HG03135 (cell line): ENCODE measurements around the gene IGSF9B.

ENCODE experiments used
- ATAC-seq: cut with Tn5 transposase; IDR thresholded peaks from one replicate; pipeline ENCODE4 v1.9.1; 2021; ENCODE audit warnings: mild to moderate bottlenecking, moderate library complexity; ENCODE audit not compliant: unreplicated experiment

Gene IGSF9B

GRCh38 chr11:133922078-133922870 lies 34.5 kb downstream of the IGSF9B start:
- ATAC-seq: no peak

DNA sequence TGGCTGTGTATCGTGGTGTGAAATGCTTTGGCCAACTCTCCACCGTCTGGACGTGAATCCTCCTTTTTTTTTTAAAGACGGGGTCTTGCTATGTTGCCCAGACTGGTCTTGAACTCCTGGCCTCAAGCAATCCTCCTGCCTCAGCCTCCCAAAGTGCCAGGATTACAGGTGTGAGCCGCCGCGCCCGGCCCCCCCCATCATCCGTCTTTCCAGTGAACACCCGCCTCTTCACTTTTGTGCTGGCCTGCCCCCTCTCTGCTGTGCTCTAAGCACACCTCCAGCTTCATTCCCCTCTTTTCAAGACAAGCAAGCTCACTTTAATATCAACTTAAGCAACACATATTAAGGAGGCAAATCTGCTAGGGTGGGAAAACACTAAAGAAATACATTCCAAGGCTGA lies 35.3 kb downstream of the IGSF9B start:
- ATAC-seq: no peak

- no peak for ATAC-seq
These were observed 35.7 kb downstream of the IGSF9B start for GRCh38 chr11:133921026-133921425.

DNA sequence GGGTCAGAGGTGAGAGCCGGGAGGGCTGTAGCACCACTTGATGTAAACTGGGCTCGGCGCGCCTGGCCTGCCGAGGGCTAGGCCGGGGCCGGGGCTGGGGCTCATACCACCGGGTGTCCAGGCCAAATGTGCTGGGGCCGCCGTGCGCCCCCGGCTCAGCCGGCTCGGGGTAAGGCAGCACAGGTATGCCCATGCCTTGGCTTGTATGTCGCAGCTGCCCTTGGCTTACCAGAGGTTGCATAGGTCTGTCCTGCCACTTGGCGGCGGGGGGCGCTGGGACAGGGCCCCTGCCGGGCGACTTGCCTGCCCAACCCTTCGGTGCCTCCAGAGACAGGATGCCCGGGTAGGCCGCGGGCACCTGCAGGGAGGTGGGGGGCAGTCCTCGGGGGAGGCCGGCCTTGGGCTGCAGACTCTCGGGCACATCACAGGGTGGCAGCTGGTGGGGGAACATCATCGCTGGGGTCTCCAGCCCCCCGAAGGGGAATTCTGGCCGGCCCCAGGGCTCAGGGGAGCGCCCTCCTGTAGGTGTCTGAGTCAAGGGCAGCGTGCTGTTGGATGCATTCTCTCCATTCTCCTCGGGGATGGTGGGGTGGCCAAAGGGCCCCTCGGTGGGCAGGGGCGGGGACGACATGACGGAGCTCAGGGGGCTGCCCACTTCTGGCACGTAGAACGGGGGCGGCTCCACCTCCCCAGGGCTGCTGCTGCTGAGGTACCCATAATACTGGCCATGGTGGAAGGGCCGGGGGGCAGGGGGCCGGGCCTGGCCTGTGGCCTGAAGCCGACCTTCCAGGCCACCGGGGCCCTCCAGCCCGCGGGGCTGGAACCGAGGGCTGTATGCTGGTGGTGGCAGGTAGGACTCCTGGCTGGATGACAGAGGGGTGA lies 36.4 kb downstream of the IGSF9B start:
- ATAC-seq: no peak

- no peak for ATAC-seq
These were observed 37.2 kb downstream of the IGSF9B start for GRCh38 chr11:133919330-133920108.

- ATAC-seq: no peak
These were observed 38.0 kb downstream of the IGSF9B start for GRCh38 chr11:133918608-133919260.

DNA sequence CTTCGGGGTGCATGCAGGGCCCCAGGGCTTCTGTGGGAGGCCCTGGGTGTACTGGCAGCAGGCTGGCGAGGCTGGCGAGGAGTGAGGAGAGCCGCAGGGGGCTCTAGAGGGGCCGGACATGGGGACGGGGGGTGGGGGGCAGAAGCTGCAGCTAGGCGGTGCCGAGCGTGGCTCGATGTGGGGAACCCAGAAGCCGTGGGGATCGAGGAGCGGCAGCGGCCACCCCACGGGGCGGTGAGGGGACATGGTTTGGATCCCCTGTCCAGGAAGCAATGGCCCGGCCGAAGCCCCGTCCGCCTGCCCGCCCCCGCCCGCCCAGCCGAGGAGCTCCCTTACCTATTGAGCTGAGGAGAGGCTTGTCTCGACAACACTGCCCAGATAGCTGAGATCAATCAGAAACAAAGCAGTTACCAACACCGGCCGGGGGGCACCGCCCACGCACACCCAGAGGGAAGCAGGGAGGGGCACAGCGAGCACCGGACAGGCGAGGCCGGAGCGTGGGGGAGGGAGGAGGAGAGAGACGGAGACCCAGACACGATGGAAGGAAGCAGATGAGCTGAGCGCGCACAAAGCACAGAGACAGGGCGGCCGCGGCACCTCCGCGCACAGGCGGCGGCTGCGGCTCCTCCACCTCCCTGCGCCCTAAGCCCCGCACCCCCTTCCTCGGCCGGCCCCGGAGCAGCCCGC lies 38.7 kb downstream of the IGSF9B start:
- no peak for ATAC-seq

GRCh38 chr11:133916784-133917440 lies 39.9 kb downstream of the IGSF9B start:
- ATAC-seq: no peak

DNA sequence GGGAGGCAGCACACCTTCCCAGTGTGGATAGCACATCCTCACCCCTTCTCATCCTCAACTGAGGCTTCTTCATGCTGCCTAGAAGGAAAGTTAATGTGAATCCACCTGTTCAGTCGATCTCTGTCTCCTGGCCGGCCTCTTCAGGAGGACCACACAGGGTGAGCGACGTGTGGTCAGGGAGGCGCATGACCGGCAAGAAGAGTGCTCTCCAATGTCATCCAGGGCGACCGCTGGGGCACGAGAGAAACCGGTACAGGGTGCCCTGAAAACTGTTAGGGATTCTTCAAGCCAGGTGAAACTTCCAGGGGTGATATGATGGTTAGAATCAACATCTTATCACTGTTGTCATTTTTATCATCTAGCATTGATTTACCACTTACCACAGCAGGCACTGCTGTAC lies 43.0 kb downstream of the IGSF9B start:
- no peak for ATAC-seq

- no peak for ATAC-seq
These were observed 45.6 kb downstream of the IGSF9B start for GRCh38 chr11:133911171-133911570.

- no peak for ATAC-seq
These were observed 46.7 kb downstream of the IGSF9B start for GRCh38 chr11:133910101-133910500.

- no peak for ATAC-seq
These were observed 47.9 kb downstream of the IGSF9B start for GRCh38 chr11:133908827-133909226.

DNA sequence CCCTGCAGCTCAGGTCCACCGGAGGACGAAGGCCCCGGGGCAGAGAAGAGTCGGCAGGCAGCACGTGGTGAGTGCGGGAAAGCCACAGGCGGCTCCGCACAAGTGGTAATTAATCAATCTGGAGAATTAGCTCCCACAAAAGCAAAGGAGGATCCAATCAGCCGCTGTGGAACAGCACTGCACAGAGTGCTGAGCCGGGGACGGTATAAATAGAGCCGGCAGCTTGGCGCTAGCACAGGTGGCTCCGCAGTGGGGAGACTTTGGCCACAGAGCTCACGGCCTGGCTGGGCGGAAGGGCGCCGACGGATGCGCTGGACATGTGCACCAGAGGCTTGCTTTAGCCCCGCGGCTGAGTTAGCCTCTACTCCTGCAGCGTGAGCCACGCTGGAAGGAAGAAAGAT lies 48.9 kb downstream of the IGSF9B start:
- ATAC-seq: no peak

DNA sequence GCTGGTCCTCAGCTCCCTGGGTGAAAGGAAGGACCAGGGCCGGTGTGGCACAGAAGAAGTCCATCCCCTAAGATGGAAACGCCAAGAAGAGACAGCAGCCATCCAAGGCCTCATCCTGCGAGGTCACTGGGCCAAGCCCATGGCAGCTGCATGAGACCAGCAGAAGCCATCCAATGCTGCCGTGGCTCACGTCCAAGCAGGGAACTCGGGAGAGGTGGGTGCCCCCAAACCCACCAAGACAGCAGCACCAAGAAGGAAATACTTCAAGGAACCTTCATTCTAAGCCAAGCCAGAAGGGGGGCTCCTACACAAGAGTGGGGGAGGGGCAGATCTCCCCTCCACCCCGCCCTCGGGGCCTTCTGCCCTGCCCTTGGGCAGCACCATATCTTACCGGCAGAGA lies 49.6 kb downstream of the IGSF9B start:
- ATAC-seq: no peak

GRCh38 chr11:133906746-133907145 lies 50.0 kb downstream of the IGSF9B start:
- ATAC-seq: no peak

- ATAC-seq: no peak
These were observed 50.5 kb downstream of the IGSF9B start for GRCh38 chr11:133906241-133906640.

GRCh38 chr11:133905677-133906156 lies 51.1 kb downstream of the IGSF9B start:
- no peak for ATAC-seq

DNA sequence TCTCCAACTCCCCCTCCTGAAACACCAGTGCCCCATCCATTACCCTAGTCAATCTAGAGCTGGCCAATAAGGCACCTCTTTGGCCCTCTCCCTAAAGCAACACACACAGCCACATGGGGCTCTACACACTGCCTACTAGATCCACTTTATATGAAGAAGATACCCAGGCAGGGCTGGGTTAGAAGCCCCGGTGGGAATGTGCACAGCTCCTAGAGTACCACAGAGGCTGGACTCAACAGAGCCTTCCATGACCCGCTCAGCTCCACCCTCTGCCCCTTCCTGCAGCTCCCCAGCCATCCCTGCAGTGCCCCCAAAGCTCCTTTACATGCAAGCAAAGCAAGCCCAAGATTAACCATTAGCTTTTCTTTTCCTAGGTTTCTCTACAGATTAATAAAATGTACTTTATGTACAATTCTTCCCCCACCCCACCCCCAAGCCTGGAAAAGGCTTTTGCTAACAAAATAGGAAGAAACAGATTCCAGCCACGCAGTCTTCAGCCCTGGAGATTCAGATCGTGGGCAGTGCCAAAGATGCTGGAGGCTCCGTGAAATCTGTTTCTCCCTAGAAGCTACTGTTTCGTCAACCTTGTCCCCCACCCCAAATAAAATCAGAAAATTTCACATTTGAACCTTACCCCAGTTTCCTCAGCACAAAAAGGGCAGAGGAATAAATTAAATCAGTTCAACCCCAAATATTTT lies 51.8 kb downstream of the IGSF9B start:
- no peak for ATAC-seq
